Mesenchymal stem cell (in vitro differentiated cells and primary cell): ENCODE results near the gene ACKR3.

ENCODE experiments used
- DNase-seq: peaks from one replicate; pipeline ENCODE4 v3.0.0-alpha.2; 2013
- H2AFZ ChIP-seq: one replicate; pipeline ENCODE4 v1.6.1; 2013; ENCODE audit warnings: low read depth, mild to moderate bottlenecking, control low read depth, inconsistent platforms, low read length, moderate library complexity
- H2AK5ac ChIP-seq: 2 replicates; pipeline ENCODE4 v1.6.1; 2013; ENCODE audit warnings: low read length, moderate library complexity, mild to moderate bottlenecking, inconsistent platforms; ENCODE audit not compliant: severe bottlenecking
- H2BK120ac ChIP-seq: one replicate; pipeline ENCODE4 v1.6.1; 2013; ENCODE audit warnings: low read depth, mild to moderate bottlenecking, inconsistent platforms, low read length, moderate library complexity
- H2BK12ac ChIP-seq, 2 experiments: one replicate each; pipeline ENCODE4 v1.6.1; 2013; ENCODE audit warnings: inconsistent platforms in 2 of 2, low read length in 2 of 2, mild to moderate bottlenecking in 2 of 2, moderate library complexity in 2 of 2, control low read depth in 1 of 2
- H2BK15ac ChIP-seq: one replicate; pipeline ENCODE4 v1.6.1; 2013; ENCODE audit warnings: mild to moderate bottlenecking, low read depth, inconsistent platforms; ENCODE audit not compliant: poor library complexity, severe bottlenecking
- H2BK5ac ChIP-seq: 2 replicates; pipeline ENCODE4 v1.6.1; 2013; ENCODE audit warnings: low read depth, mild to moderate bottlenecking, low read length, control low read depth, inconsistent platforms; ENCODE audit not compliant: poor library complexity, severe bottlenecking
- H3K14ac ChIP-seq, 2 experiments: one replicate each; pipeline ENCODE4 v1.6.1; 2013; ENCODE audit warnings: inconsistent platforms in 2 of 2, low read length in 2 of 2, control low read depth in 1 of 2, mild to moderate bottlenecking in 1 of 2, moderate library complexity in 1 of 2
- H3K18ac ChIP-seq, 2 experiments: one replicate each; pipeline ENCODE4 v1.6.1; 2013; ENCODE audit warnings: inconsistent platforms in 2 of 2, low read length in 2 of 2, control low read depth in 1 of 2, low read depth in 1 of 2, mild to moderate bottlenecking in 1 of 2
- H3K23ac ChIP-seq, 2 experiments: one replicate each; pipeline ENCODE4 v1.6.1; 2013; ENCODE audit warnings: inconsistent platforms in 2 of 2, low read length in 2 of 2, mild to moderate bottlenecking in 2 of 2, moderate library complexity in 2 of 2, control low read depth in 1 of 2
- H3K27ac ChIP-seq: 2 replicates; pipeline ENCODE4 v1.5.1; 2013; ENCODE audit warnings: mild to moderate bottlenecking, moderate library complexity, low read length, control low read depth, inconsistent platforms; ENCODE audit not compliant: poor library complexity, severe bottlenecking
- H3K27me3 ChIP-seq, 2 experiments: 2 replicates each; pipeline versions ENCODE4 v1.6.1 to v1.7.0; 2013; ENCODE audit warnings: low read length in 2 of 2, mild to moderate bottlenecking in 2 of 2, moderate library complexity in 2 of 2, control low read depth in 1 of 2, inconsistent platforms in 1 of 2; ENCODE audit not compliant: control insufficient read depth in 1 of 2, insufficient read depth in 1 of 2
- H3K36me3 ChIP-seq, 2 experiments: 2 replicates each; pipeline versions ENCODE4 v1.6.1 to v1.7.0; 2013; ENCODE audit warnings: low read length in 2 of 2, control low read depth in 1 of 2, inconsistent platforms in 1 of 2, low read depth in 1 of 2, mild to moderate bottlenecking in 1 of 2; ENCODE audit not compliant: insufficient read depth in 2 of 2, control insufficient read depth in 1 of 2
- H3K4ac ChIP-seq, 2 experiments: one replicate each; pipeline ENCODE4 v1.6.1; 2013; ENCODE audit warnings: inconsistent platforms in 2 of 2, low read length in 2 of 2, mild to moderate bottlenecking in 2 of 2, moderate library complexity in 2 of 2, control low read depth in 1 of 2, low read depth in 1 of 2
- H3K4me1 ChIP-seq: 2 replicates; pipeline ENCODE4 v1.6.1; 2013; ENCODE audit warnings: low read depth, low read length, control low read depth; ENCODE audit not compliant: control insufficient read depth, insufficient read depth
- H3K4me2 ChIP-seq: 2 replicates; pipeline ENCODE4 v1.6.1; 2013; ENCODE audit warnings: low read length, mild to moderate bottlenecking, inconsistent platforms; ENCODE audit not compliant: poor library complexity, severe bottlenecking
- H3K4me3 ChIP-seq, 2 experiments: 2 replicates each; pipeline versions ENCODE4 v1.5.1 to v1.7.0; 2013; ENCODE audit warnings: low read length in 2 of 2, mild to moderate bottlenecking in 2 of 2, control low read depth in 1 of 2, low read depth in 1 of 2; ENCODE audit not compliant: insufficient read depth in 1 of 2
- H3K79me1 ChIP-seq: replicated peaks from 2 replicates; pipeline ENCODE4 v1.6.1; 2013; ENCODE audit warnings: mild to moderate bottlenecking, control low read depth, low read length, inconsistent platforms; ENCODE audit not compliant: poor library complexity, severe bottlenecking
- H3K9ac ChIP-seq: 2 replicates; pipeline ENCODE4 v1.7.0; 2013; ENCODE audit warnings: mild to moderate bottlenecking, low read length, moderate library complexity
- H3K9me3 ChIP-seq: 2 replicates; pipeline ENCODE4 v1.7.0; 2013; ENCODE audit warnings: mild to moderate bottlenecking, low read length; ENCODE audit not compliant: control insufficient read depth
- H4K8ac ChIP-seq: one replicate; pipeline ENCODE4 v1.6.1; 2013; ENCODE audit warnings: inconsistent platforms, mild to moderate bottlenecking, low read length, moderate library complexity
- H4K91ac ChIP-seq: one replicate; pipeline ENCODE4 v1.6.1; 2013; ENCODE audit warnings: mild to moderate bottlenecking, low read length, inconsistent platforms
- WGBS: methylation state at CpG from one replicate; pipeline ENCODE4 v1.1.7; 2013; ENCODE audit warnings: mixed read lengths; 5-methylcytosine and 5-hydroxymethylcytosine counted together

Gene ACKR3

DNA sequence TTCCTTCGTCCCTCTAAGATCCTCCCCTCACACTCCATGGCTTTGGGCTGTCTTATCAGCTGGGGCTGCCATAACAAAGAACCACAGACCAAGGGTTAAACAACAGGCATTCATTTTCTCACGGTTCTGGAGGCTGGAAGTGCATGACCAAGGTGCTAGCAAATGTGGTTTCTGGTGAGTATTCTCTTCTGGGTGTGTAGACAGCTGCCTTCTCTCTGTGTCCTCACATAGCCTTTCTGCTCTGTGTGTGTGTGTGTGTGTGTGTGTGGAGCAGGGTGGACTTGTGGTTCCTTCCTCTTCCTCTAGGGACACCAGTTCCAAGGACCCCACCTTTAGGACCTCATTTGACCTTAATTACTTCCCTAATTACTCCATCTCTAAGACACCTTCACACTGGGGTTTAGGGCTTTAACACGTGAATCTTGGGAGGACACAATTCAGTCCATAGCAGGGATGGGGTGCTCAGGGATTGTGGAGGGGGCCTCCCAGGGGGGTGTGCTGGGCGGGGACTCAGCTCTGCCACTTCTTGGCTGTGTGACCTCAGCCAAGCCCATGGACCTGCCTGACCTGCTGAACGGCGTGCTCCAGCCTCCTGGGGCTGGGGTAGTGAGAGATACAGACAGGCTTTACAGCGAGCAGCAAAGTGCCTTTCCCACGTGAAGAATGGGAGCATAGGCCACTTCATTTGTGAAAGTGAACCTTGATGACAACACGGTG lies 38.0 kb downstream of the ACKR3 start:
- H2AK5ac ChIP-seq = no peak overlapping the region
- no peak overlapping the region for H2AFZ ChIP-seq
- H3K9me3 ChIP-seq = no peaks in the 10 kb centered on the region
- no peak overlapping the region for H3K18ac ChIP-seq
- no peak overlapping the region for H4K91ac ChIP-seq
- no peaks in the 10 kb centered on the region for H3K36me3 ChIP-seq
- H2BK120ac ChIP-seq = no peak overlapping the region
- H3K27ac ChIP-seq = no peak overlapping the region
- H2BK5ac ChIP-seq = no peak overlapping the region
- no peaks in the 10 kb centered on the region for H3K79me1 ChIP-seq
- peaks cover 12 to 27% of the 10 kb centered on the region in 2 experiments for H3K27me3 ChIP-seq
- H3K4me2 ChIP-seq = no peak overlapping the region
- no peak overlapping the region for H3K14ac ChIP-seq
- no peak overlapping the region for H3K4ac ChIP-seq
- peak; percentile 72 for DNase-seq
- no peak overlapping the region for H2BK12ac ChIP-seq
- no peak overlapping the region for H2BK15ac ChIP-seq
- H3K4me3 ChIP-seq = no peak overlapping the region
- no peak overlapping the region for H3K9ac ChIP-seq
- peaks cover 4% of the 10 kb centered on the region for H3K4me1 ChIP-seq
- H3K23ac ChIP-seq = no peak overlapping the region
- no peak overlapping the region for H4K8ac ChIP-seq
- WGBS = 68% methylated on average over 8 of the region's 9 CpGs

GRCh38 chr2:236608188-236608525 lies 38.5 kb downstream of the ACKR3 start:
- no peak overlapping the region for H2BK12ac ChIP-seq
- H3K9me3 ChIP-seq = no peaks in the 10 kb centered on the region
- H3K4ac ChIP-seq = no peak overlapping the region
- no peak overlapping the region for H2BK15ac ChIP-seq
- no peaks in the 10 kb centered on the region for H3K36me3 ChIP-seq
- no peak overlapping the region for H3K14ac ChIP-seq
- 96% methylated on average over 3 of the region's 3 CpGs for WGBS
- H2BK5ac ChIP-seq = no peak overlapping the region
- no peaks in the 10 kb centered on the region for H3K79me1 ChIP-seq
- no peak overlapping the region for H2AFZ ChIP-seq
- H3K4me3 ChIP-seq = no peak overlapping the region
- no peak overlapping the region for H3K9ac ChIP-seq
- H3K4me2 ChIP-seq = no peak overlapping the region
- H3K4me1 ChIP-seq = peaks cover 4% of the 10 kb centered on the region
- DNase-seq = no peak
- H4K91ac ChIP-seq = no peak overlapping the region
- peaks cover 13 to 25% of the 10 kb centered on the region in 2 experiments for H3K27me3 ChIP-seq
- H3K23ac ChIP-seq = no peak overlapping the region
- H3K18ac ChIP-seq = no peak overlapping the region
- H2BK120ac ChIP-seq = no peak overlapping the region
- no peak overlapping the region for H2AK5ac ChIP-seq
- no peak overlapping the region for H4K8ac ChIP-seq
- H3K27ac ChIP-seq = no peak overlapping the region

DNA sequence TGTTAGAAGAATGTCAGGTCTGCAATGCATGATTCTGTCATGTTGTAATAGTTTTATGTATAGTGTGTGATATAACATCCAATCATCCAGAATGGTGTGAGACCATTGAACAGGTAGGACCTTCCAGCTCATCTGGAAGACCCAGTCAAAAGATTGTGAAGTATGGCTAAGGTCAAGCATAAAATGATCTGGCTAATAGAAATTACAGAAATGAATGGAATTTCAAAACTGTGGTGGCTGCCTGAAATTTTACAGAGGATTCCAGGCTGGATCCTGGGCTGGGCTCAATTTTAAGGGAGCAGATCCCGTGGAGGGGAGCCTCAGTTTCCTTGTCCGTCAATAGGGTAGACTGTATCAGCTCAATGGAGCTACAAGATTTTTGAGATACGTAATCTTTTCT lies 39.1 kb downstream of the ACKR3 start:
- H4K8ac ChIP-seq = no peak overlapping the region
- no peak overlapping the region for H3K4me2 ChIP-seq
- H3K4ac ChIP-seq = no peak overlapping the region
- no peak overlapping the region for H2BK12ac ChIP-seq
- H4K91ac ChIP-seq = no peak overlapping the region
- no peak overlapping the region for H2BK120ac ChIP-seq
- no peaks in the 10 kb centered on the region for H3K79me1 ChIP-seq
- H3K9ac ChIP-seq = no peak overlapping the region
- H3K18ac ChIP-seq = no peak overlapping the region
- peak overlapping the region; percentile 35 for H2AK5ac ChIP-seq
- H2AFZ ChIP-seq = no peak overlapping the region
- H3K9me3 ChIP-seq = no peaks in the 10 kb centered on the region
- WGBS = 91% methylated on average over 3 of the region's 3 CpGs
- H3K4me1 ChIP-seq = peaks cover 4% of the 10 kb centered on the region
- H2BK15ac ChIP-seq = no peak overlapping the region
- no peak overlapping the region for H3K23ac ChIP-seq
- H3K27me3 ChIP-seq = peaks cover 16 to 29% of the 10 kb centered on the region in 2 experiments
- no peak overlapping the region for H3K4me3 ChIP-seq
- H3K14ac ChIP-seq = no peak overlapping the region
- H3K27ac ChIP-seq = no peak overlapping the region
- DNase-seq = no peak
- no peak overlapping the region for H2BK5ac ChIP-seq
- no peaks in the 10 kb centered on the region for H3K36me3 ChIP-seq

GRCh38 chr2:236610991-236611821 lies 41.6 kb downstream of the ACKR3 start:
- Histone ChIP-seq H3K4me1 (peaks cover 4% of the 10 kb centered on the region), H2AFZ (no peak overlapping the region), H2AK5ac (no peak overlapping the region), H3K79me1 (no peaks in the 10 kb centered on the region), H2BK12ac (no peak overlapping the region), H3K23ac (no peak overlapping the region), H3K9me3 (no peaks in the 10 kb centered on the region), H3K27me3 (peaks cover 9 to 28% of the 10 kb centered on the region in 2 experiments), H3K4me3 (peak overlapping the region in 1 of 2 experiments; percentile 13), H2BK120ac (no peak overlapping the region), H2BK15ac (no peak overlapping the region), H3K27ac (no peak overlapping the region), H4K8ac (no peak overlapping the region), H3K14ac (no peak overlapping the region), H2BK5ac (no peak overlapping the region), H3K18ac (no peak overlapping the region), H3K36me3 (no peaks in the 10 kb centered on the region), H3K4ac (no peak overlapping the region), H3K4me2 (no peak overlapping the region), H3K9ac (no peak overlapping the region), H4K91ac (no peak overlapping the region)
- 86% methylated on average over 7 of the region's 8 CpGs for WGBS
- no peak for DNase-seq
